Measurements from ENCODE around the gene HSPB3.
A peak's percentile ranks its signal among the peaks of the same experiment; 100 is the strongest.
"Not testable (repeated sequence)": the region's sequence is repeated elsewhere in the genome, so short reads cannot be mapped to it uniquely, and the experiment has no call there.

HSPB3 gene

DNA sequence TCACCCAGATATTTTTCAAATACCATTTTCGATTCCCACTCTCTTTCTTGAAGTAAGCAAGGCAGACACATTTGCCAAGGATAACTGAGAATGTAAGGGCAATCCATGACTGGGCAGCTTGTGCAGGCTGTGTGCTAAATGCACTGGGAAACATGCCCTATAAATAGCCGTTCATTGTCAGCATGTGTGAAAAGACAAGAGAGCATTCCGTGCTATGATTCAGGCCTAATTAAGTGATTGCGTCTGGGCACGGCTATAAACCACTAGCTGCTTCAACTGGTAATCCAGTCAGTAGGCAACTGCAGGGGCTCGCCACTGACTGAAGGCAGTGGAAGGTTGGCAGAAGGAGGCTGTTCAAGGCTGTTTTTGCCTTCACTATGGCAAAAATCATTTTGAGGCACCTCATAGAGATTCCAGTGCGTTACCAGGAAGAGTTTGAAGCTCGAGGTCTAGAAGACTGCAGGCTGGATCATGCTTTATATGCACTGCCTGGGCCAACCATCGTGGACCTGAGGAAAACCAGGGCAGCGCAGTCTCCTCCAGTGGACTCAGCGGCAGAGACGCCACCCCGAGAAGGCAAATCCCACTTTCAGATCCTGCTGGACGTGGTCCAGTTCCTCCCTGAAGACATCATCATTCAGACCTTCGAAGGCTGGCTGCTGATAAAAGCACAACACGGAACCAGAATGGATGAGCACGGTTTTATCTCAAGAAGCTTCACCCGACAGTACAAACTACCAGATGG is at the start of gene HSPB3:
Gene HSPB3 (plus strand): TSS at position 287 of the 745 bp plus-strand sequence. CDS start 91 bp downstream, at position 378.
- TF ChIP-seq POLR2A (IDR thresholded peaks at IDR 0.05; ENCODE audit: low read length) (no peak), GATA1 (IDR thresholded peaks at IDR 0.05; ENCODE audit: low read depth, low read length) (no peak)
- DNase-seq = no peak

GRCh38 chr5:54411176-54411575 is 44.3 kb upstream of the HSPB3 start:
- no peak for DNase-seq
- TF ChIP-seq POLR2A (IDR thresholded peaks at IDR 0.05; ENCODE audit: low read length) = no peak
- no peak for TF ChIP-seq GATA1 (IDR thresholded peaks at IDR 0.05; ENCODE audit: low read depth, low read length)

- DNase-seq = no peak
- TF ChIP-seq GATA1 (IDR thresholded peaks at IDR 0.05; ENCODE audit: low read depth, low read length) (no peak), POLR2A (IDR thresholded peaks at IDR 0.05; ENCODE audit: low read length) (no peak)
These were observed 42.6 kb upstream of the HSPB3 start for GRCh38 chr5:54412913-54413312.

- TF ChIP-seq GATA1 (IDR thresholded peaks at IDR 0.05; ENCODE audit: low read depth, low read length) (no peak), POLR2A (IDR thresholded peaks at IDR 0.05; ENCODE audit: low read length) (no peak)
- DNase-seq = no peak
These were observed 40.4 kb upstream of the HSPB3 start for GRCh38 chr5:54415147-54415546.

- no peak for DNase-seq
- no peak for TF ChIP-seq POLR2A (IDR thresholded peaks at IDR 0.05; ENCODE audit: low read length)
- TF ChIP-seq GATA1 (IDR thresholded peaks at IDR 0.05; ENCODE audit: low read depth, low read length) = no peak
These were observed 39.5 kb upstream of the HSPB3 start for GRCh38 chr5:54415896-54416601.

DNA sequence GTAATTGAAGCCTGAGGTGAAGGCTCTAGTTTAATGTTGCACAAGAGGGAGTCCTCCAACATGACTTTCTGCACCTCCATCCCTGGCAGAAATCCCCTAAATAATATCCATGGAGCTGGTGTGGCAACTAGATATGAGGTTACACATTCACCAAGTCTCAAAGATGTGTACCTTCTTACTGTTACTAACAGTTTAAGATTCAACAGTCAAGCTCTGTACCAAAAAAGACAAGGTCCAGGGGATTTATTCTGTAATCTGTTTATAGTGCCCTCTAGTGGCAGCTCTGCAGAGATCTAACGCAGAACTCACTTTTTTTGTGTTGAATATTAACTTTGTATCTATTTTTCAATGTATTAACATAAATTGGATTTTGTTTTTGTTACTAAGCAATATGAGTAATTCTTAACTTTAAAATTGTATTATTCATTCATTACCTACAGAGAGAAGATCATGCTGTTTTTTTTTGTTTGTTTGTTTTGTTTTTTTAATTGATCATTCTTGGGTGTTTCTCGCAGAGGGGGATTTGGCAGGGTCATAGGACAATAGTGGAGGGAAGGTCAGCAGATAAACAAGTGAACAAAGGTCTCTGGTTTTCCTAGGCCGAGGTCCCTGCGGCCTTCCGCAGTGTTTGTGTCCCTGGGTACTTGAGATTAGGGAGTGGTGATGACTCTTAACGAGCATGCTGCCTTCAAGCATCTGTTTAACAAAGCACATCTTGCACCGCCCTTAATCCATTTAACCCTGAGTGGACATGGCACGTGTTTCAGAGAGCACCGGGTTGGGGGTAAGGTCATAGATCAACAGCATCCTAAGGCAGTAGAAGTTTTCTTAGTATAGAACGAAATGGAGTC is 35.7 kb upstream of the HSPB3 start:
- DNase-seq = peak; percentile 67 to 77

GRCh38 chr5:54420511-54420910 is 35.0 kb upstream of the HSPB3 start:
- not testable (repeated sequence) for DNase-seq

- peak; percentile 20 to 65 for DNase-seq
- TF ChIP-seq POLR2A (IDR thresholded peaks at IDR 0.05; ENCODE audit: low read length) = no peak
- TF ChIP-seq GATA1 (IDR thresholded peaks at IDR 0.05; ENCODE audit: low read depth, low read length) = no peak
These were observed 33.5 kb upstream of the HSPB3 start for GRCh38 chr5:54421976-54422375.

- TF ChIP-seq GATA1 (IDR thresholded peaks at IDR 0.05; ENCODE audit: low read depth, low read length) (no peak), POLR2A (IDR thresholded peaks at IDR 0.05; ENCODE audit: low read length) (no peak)
These were observed 30.2 kb upstream of the HSPB3 start for GRCh38 chr5:54425258-54425657.

DNA sequence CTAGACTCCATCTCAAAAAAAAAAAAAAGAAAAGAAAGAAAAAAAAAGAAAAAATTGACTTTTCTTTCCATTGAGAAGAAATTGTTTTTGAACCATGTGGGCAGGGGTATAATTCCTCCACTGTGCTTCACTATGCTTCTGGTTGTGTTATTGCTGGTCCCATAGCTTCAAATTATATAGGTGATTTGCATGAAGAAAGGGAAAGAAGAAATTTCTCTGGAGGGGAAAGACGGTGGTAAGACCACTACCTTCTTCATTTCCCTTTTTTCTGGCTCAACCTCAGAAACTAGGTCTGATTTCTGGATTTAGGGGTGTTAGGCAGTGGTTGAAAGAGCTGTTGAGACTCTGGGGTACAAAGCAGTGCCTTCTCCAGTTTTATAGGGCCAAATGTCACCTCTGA is 29.3 kb upstream of the HSPB3 start:
- no peak for DNase-seq
- TF ChIP-seq POLR2A (IDR thresholded peaks at IDR 0.05; ENCODE audit: low read length) (no peak), GATA1 (IDR thresholded peaks at IDR 0.05; ENCODE audit: low read depth, low read length) (no peak)

More at GRCh38 chr5:54425258-54425657, 30.2 kb upstream of the HSPB3 start:
- DNase-seq = no peak

DNA sequence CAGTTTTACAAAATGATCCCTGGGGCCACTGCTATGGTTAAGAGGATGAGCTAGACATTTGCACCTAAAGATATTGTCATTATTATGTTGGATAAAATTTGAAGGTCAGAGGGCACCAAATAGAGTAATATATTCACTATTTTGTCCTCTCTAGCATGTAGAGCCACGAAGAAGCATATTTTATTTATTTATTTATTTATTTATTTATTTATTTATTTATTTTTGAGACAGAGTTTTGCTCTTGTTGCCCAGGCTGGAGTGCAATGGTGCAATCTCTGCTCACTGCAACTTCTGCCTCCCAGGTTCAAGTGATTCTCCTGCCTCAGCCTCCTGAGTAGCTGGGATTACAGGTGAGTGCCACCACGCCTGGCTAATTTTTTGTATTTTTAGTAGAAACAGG is 20.8 kb upstream of the HSPB3 start:
- not testable (repeated sequence) for DNase-seq

DNA sequence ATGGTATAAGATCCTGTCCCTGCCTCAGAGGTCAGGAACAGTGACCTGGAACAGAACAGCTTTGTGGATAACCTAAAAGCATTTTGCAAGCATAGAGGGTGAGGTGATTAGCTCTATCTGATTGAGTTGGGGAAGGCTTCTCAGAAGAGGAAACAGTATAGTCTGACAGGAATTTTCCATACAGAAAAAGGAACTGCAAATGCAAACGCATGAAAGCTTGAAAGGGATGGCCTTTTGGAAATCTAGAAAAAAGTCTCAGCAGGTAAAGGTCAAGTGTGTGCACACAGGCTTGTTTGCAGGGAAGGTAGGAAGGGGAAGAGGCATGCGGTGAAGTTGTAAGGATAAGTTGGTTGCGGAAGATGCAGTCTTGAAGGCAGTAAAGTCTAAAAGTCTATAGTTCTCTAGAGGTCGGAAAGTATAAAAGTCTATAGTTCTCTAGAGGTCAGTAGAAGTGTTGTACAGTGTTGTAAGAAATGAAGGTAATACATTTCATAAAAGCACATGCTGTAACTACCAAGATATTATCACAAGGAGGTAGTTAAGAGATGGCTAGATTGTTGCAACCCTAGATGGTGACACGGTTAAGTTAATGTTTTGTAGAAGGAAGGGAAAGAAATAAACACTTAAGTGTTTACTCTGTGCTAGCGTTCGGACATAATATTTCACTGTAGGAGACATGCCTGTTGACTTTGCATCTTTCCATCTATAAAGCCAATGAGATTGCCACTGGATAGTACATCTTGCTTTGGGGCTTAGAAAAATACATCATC is 16.7 kb upstream of the HSPB3 start:
- TF ChIP-seq POLR2A (IDR thresholded peaks at IDR 0.05; ENCODE audit: low read length) (no peak), GATA1 (IDR thresholded peaks at IDR 0.05; ENCODE audit: low read depth, low read length) (no peak)
- no peak for DNase-seq

DNA sequence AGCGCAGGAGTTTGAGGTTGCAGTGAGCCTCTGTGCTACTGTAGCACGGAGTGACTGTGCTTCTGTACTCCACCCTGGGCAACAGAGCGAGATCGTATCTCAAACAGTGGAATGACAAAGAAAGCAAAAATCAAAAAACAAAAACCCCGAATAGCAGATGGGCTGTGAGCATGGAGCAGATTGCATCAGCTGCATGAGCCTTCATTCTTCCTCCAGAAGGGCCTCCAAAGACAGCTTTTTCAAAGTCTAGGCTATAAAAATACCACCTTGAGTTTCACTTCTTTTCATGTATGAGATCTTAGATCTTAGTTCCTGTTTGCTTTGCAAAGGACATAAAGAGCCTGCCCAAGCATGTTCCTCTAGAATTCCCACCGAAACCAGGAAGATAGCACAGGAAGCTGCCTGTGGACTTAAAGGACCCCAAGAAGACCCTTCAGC is 15.0 kb upstream of the HSPB3 start:
- peak in 1 of 2 experiments; percentile 9 for DNase-seq

DNA sequence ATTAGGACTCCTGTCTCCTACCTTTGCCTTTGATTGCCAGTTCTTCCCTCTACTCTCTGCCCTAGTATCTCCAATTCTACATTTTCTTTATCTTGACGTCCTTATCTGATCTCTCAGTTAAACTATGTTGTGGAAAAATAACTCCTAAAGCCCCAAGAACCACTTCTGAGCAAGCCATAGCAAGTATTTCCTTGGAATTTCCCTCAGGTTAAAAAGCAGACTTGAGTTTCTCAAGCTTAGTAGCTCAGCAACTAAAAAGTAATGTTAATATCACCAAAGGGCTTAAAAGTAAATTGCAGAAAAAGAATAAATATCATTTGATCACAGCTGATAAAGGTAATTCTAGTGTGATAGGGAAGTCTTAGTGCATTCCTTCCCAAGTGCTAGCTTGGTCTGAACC is 13.2 kb upstream of the HSPB3 start:
- TF ChIP-seq POLR2A (IDR thresholded peaks at IDR 0.05; ENCODE audit: low read length) = no peak
- no peak for TF ChIP-seq GATA1 (IDR thresholded peaks at IDR 0.05; ENCODE audit: low read depth, low read length)
- no peak for DNase-seq

More for the DNA sequence above, 15.0 kb upstream of the HSPB3 start:
- TF ChIP-seq GATA1 (IDR thresholded peaks at IDR 0.05; ENCODE audit: low read depth, low read length) (no peak), POLR2A (IDR thresholded peaks at IDR 0.05; ENCODE audit: low read length) (no peak)
